T-helper 2 cell treated with Interferon-gamma antibody and Interleukin-4, amounts not matched to agents 100 ng/mL and 5 ng/mL, for 36 hours (primary cell): ENCODE data around the gene RCAN2. TPM values are rescaled to one million over a fixed set of nuclear protein-coding genes. Genes with fewer than 3 reads are reported as not detected.

Experiments used
- intact Hi-C: fragments of 100-400 bp; cut with micrococcal nuclease; formaldehyde crosslinking; loops from one replicate; pipeline ENCODE4 v1.15.1; 2023
- total RNA-seq: library from RNA; stranded (reverse); gene quantifications from 2 replicates; pipeline ENCODE4 v1.2.3, GENCODE V29; 2022

RCAN2 gene
- 0.14 TPM in 1 of 2 replicates, not detected in the other for total RNA-seq

- intact Hi-C loops, result no loop called here
Measured at GRCh38 chr6:46491201-46491627, at the start of gene RCAN2. Gene RCAN2, minus strand, starts transcription at chr6:46491449.

GRCh38 chr6:46539866-46540265, 48.6 kb upstream of the RCAN2 start:
- intact Hi-C loops, result no loop called here

- intact Hi-C loops, result no loop called here
Measured at GRCh38 chr6:46538800-46539480, 47.7 kb upstream of the RCAN2 start.

- intact Hi-C loops, result no loop called here
Measured at GRCh38 chr6:46530896-46531295, 39.6 kb upstream of the RCAN2 start.

GRCh38 chr6:46528961-46529750, 37.9 kb upstream of the RCAN2 start:
- intact Hi-C loops, result no loop called here

- intact Hi-C loops, result no loop called here
Measured at GRCh38 chr6:46526607-46527006, 35.4 kb upstream of the RCAN2 start.

GRCh38 chr6:46525583-46525982, 34.3 kb upstream of the RCAN2 start:
- intact Hi-C loops, result no loop called here

- intact Hi-C loops, result no loop called here
Measured at GRCh38 chr6:46521464-46521971, 30.3 kb upstream of the RCAN2 start.

- intact Hi-C loops, result no loop called here
Measured at GRCh38 chr6:46517202-46517601, 26.0 kb upstream of the RCAN2 start.

GRCh38 chr6:46513533-46513932, 22.3 kb upstream of the RCAN2 start:
- intact Hi-C loops, result no loop called here

- intact Hi-C loops, result no loop called here
Measured at GRCh38 chr6:46511320-46511719, 20.1 kb upstream of the RCAN2 start.

- intact Hi-C loops, result no loop called here
Measured at GRCh38 chr6:46510651-46511050, 19.4 kb upstream of the RCAN2 start.

- intact Hi-C loops, result no loop called here
Measured at GRCh38 chr6:46509981-46510510, 18.8 kb upstream of the RCAN2 start.

- intact Hi-C loops, result no loop called here
Measured at GRCh38 chr6:46509063-46509462, 17.8 kb upstream of the RCAN2 start.

GRCh38 chr6:46507426-46507825, 16.2 kb upstream of the RCAN2 start:
- intact Hi-C loops, result no loop called here

- intact Hi-C loops, result no loop called here
Measured at GRCh38 chr6:46505693-46506512, 14.7 kb upstream of the RCAN2 start.

- intact Hi-C loops, result no loop called here
Measured at GRCh38 chr6:46504242-46504641, 13.0 kb upstream of the RCAN2 start.

- intact Hi-C loops, result no loop called here
Measured at GRCh38 chr6:46502486-46503119, 11.4 kb upstream of the RCAN2 start.

- intact Hi-C loops, result no loop called here
Measured at GRCh38 chr6:46501136-46502089, 10.2 kb upstream of the RCAN2 start.

- intact Hi-C loops, result no loop called here
Measured at GRCh38 chr6:46500382-46500781, 9.1 kb upstream of the RCAN2 start.
